Measurements from ENCODE around the gene FBXW11.

Gene FBXW11

GRCh38 chr5:172015346-172015745 lies 8.9 kb upstream of the FBXW11 start:
- DNase-seq, result no peak

- no peak for DNase-seq
These were observed 3.8 kb upstream of the FBXW11 start for GRCh38 chr5:172010278-172010677.

GRCh38 chr5:172009536-172010270 lies 3.3 kb upstream of the FBXW11 start:
- DNase-seq, result no peak

GRCh38 chr5:172008689-172009141 lies 2.3 kb upstream of the FBXW11 start:
- DNase-seq, result no peak

- no peak for DNase-seq
These were observed 1.6 kb upstream of the FBXW11 start for GRCh38 chr5:172008111-172008455.

DNA sequence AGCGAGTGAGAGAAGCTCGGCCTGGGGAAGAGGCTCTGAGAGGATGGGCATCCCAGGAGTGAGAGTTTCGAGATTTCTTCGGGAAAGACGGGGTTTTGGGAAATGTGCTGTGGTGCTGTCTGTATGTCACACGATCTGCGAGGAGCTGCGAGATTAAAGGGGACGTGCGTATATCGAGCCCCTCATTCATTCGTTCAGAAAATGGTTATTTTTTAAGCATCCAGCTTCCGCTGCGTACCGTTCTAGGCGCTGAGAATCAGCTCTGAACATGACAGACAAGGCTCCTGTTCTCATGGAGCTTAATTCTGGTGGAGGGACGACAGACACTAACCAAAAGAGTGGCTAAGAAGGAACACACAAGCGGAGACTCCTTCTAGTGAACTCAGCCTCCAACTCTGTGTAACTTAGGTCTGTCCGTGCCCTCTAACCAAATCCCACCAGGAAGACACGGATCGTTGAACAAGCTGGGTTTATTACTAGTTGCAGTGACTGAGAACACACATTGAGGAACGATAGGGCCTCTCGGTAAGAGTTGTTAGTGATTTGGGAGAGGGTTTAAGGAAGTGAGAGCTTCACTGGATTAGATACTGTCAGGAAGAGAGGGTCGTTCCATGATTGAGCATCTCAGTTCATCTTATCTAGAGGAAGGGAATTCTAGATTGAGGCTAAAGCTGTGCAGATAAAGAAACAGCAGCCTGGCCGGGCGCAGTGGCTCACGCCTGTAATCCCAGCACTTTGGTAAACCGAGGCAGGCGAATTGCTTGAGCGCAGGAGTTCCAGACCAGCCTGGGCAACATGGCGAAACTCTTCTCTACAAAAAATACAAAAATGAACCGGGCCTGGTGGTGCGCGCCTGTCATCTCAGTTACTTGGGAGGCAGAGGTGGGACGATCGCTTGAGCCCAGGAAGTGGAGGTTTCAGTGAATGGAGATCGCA lies 1.0 kb upstream of the FBXW11 start:
- peak in 1 of 2 donors; percentile 22 for DNase-seq

DNA sequence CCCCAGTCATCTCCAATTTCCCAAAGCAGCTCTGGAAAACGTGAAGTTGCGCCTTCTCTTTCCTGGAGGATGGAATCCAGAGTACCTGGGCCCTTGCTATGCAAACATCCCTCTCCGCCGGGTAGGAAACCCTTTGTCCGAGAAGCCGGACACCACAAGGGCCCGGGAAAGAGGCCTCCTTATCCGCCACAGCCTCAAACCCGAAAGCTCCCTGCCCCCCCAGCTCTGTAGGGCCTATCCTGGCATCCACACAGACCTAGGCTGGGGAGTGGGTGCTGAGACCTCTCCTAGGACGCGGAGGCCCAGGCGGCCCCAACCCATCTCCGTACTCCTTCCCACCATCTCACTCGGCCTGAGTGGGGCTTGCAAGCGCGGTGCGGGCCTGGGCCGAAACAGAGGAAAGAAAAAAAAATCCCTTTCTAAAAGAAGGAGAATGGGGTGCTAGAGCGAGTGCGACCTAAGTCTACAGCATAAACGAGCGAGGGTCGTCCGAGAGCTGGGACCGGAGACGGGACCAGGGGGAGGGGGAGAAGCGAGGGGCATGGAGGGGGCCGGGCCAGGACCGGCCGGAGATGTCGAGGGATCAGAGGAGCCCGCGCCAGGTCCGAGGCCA lies 624 bp downstream of the FBXW11 start:
- no peak for DNase-seq

- DNase-seq, result peak; percentile 63 to 66
These were observed 1.6 kb downstream of the FBXW11 start for GRCh38 chr5:172004824-172005237.

GRCh38 chr5:172003746-172004145 lies 2.7 kb downstream of the FBXW11 start:
- DNase-seq, result peak in 1 of 2 donors; percentile 12

- DNase-seq, result no peak
These were observed 3.5 kb downstream of the FBXW11 start for GRCh38 chr5:172002840-172003512.

- DNase-seq, result no peak
These were observed 4.1 kb downstream of the FBXW11 start for GRCh38 chr5:172002310-172002709.

GRCh38 chr5:171999877-172000276 lies 6.6 kb downstream of the FBXW11 start:
- no peak for DNase-seq

DNA sequence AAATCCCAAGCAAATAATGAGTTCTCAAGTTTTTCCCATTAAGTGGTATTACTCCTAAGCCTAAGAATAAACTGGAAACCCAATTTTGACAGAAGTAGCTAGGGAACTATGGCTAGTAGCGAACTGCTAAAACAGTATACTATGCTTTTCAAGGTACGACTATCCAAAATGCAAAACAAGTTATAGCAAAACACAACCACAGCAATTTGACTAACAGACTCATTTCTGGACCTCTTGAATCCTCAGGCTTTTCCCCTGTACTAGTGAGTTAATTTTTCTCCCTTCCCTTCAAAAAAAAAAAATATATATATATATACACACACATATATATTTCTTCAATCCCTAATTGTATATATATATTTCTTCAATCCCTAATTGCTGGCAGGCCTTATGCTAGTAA lies 7.3 kb downstream of the FBXW11 start:
- DNase-seq, result no peak

DNA sequence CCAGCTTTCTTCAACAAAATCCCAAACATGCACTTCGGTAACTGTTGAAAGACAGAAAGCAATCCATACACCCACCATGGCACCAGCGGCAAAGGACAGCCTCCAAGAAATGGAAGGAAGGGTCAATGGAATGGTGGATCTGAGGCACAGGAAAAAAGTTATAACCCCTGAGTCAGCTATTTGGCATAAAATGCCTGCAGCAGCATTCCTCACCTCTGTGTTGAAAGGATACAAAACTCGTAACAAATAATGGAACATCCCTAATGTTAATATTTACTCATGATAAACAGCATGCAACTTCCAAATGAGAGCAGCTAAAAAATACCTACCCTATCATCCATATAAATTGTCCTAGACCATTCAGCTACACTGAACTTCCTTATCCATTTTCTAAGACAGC lies 9.4 kb downstream of the FBXW11 start:
- DNase-seq, result no peak

GRCh38 chr5:171992813-171993212 lies 13.6 kb downstream of the FBXW11 start:
- DNase-seq, result no peak

DNA sequence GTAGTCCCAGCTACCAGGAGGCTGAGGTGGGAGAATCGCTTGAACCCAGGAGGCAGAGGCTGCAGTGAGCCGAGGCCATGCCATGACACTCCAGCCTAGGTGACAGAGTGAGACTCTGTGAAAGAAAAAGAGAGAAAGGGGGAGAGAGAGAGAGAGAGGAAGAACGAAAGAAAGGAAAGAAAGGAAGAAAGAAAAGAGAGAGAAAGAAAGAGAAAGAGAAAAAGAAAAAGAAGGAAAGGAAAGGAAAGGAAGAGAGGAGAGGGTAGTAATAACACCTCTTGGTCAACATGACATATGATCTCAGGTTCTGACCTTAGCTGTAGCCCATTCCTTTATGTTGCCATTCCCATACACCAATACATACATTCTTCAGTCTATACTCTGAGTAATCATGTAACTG lies 14.1 kb downstream of the FBXW11 start:
- DNase-seq, result no peak

DNA sequence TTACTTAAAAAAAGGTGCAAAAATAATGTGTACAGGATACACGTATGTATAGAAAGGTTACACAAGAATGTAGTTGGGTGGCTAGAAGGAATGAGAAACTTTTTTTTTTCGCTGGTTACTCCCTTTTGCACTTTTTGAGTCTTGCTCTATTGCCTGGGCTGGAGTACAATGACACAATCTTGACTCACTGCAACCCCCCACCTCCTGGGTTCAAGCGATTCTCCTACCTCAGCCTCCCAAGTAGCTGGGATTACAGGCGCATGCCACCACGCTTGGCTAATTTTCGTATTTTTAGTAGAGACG lies 15.8 kb downstream of the FBXW11 start:
- no peak for DNase-seq

- DNase-seq, result peak; percentile 45 to 56
These were observed 16.3 kb downstream of the FBXW11 start for GRCh38 chr5:171989946-171990712.

DNA sequence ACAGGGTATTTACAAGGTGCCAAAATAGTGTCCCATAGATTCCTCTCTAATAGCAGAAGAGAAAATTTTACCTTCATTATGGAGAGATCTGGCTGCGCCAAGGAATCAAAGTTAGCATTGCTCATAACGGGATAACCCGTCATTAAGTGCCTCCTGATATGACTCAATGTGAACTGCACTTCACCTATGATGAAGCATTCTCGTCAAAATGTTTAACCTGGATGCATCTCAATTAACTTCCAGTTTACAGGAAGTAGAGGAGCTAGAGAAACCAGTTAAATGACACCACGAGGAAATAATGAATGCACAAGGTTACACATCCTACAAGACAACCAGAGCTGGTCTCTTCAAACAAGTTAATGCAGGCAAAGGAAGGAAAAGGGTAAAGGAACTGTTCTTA lies 17.2 kb downstream of the FBXW11 start:
- DNase-seq, result no peak

- no peak for DNase-seq
These were observed 19.7 kb downstream of the FBXW11 start for GRCh38 chr5:171986772-171987171.

- DNase-seq, result no peak
These were observed 21.6 kb downstream of the FBXW11 start for GRCh38 chr5:171984748-171985419.

DNA sequence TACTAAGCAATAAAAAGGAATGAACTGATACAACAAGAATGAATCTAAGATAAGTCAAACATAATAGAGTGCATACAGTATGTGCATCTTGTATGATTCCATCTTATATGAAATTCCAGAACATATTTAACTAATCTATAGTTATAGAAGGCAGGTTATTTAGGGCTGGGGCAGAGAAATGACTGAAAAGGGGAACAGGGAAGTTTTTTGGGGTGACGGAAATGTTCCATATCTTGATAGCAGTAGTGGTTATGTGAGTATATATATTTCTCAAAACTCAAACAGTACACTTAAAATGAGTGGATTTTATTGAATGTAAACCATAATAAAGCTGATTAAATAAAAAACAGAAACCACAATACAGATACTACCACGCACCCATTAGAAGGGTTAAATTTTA lies 24.6 kb downstream of the FBXW11 start:
- no peak for DNase-seq
